Vagina (tissue), 2 donors: Measurements from ENCODE around the gene C12orf57.

Experiments
- CTCF ChIP-seq, 3 experiments: fragments of 450-650 bp in 2 of 3; fragments of 200-600 bp in 1 of 3; sonication (generic) in 1 of 3; IDR thresholded peaks; one replicate each; pipeline ENCODE4 v1.5.1; 2017 to 2019; ENCODE audit warnings: antibody characterized with exemption in 3 of 3, mild to moderate bottlenecking in 2 of 3, moderate library complexity in 2 of 3
- POLR2A ChIP-seq, 2 donors: fragments of 450-650 bp; IDR thresholded peaks; one replicate each; pipeline ENCODE4 v1.6.1; 2017; ENCODE audit warnings: antibody characterized with exemption in 2 of 2, mild to moderate bottlenecking in 2 of 2, moderate library complexity in 2 of 2
- POLR2AphosphoS5 ChIP-seq, 2 donors: sonication (generic); formaldehyde crosslinking; IDR thresholded peaks; one replicate each; pipeline ENCODE4 v1.9.0; 2017; ENCODE audit warnings: antibody characterized with exemption in 2 of 2, mild to moderate bottlenecking in 2 of 2, low read depth in 1 of 2; ENCODE audit not compliant: insufficient read depth in 1 of 2

DNA sequence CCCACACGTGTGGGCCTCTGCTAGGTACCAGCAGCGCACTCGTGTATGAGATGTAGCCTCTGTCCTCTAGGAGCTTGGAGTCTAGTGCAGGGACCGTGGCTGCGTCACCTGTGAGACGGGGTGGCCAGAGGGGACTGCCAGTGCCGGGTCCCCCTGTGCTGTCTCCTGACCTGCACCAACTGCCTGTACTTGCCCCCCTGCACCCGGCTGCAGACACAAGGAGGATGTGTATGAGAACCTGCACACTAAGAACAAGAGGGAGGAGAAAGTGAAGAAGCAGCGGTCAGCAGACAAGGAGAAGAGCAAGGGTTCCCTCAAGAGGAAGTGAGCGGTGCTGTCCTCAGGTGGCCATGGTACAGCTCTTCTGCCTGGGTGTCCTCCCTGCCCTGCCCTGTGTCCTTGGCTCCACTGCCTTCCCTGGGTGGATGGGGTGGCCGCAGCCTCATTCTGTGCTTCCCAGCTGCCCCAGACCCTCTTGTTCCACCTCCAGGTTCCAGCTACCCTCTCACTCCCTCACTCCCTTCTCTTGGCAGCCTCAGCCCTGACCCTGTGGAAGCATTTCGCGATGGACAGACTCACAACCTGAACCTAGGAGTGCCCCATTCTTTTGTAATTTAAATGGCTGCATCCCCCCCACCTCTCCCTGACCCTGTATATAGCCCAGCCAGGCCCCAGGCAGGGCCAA lies 16.9 kb downstream of the C12orf57 start:
- TF ChIP-seq CTCF (IDR thresholded peaks at IDR 0.05) (no peak), POLR2AphosphoS5 (IDR thresholded peaks at IDR 0.05; ENCODE audit: insufficient read depth in 1 of 2, low read depth in 1 of 2) (no peak), POLR2A (IDR thresholded peaks at IDR 0.05) (no peak)
